ENCODE data around the gene CAMSAP1.
"Not testable (repeated sequence)": the region's sequence is repeated elsewhere in the genome, so short reads cannot be mapped to it uniquely, and the experiment has no call there.

DNA sequence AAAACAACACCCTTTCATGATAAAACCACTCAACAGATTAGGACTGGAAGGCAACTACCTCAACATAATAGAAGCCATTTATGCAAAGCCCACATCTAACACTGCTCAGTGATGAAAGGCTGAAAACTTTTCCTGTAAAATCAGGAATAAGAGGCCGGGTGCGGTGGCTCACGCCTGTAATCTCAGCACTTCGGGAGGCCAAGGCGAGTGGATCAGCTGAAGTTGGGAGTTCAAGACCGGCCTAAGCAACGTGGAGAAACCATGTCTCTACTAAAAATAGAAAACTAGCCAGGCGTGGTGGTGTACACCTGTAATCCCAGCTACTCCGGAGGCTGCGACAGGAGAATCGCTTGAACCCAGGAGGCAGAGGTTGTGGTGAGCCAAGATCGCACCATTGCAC lies 8.9 kb upstream of the CAMSAP1 start:
- TF ChIP-seq CTCF, POLR2A (IDR thresholded peaks at IDR 0.05): not testable (repeated sequence)
